ENCODE measurements around the gene LINC00305.

LINC00305 gene

DNA sequence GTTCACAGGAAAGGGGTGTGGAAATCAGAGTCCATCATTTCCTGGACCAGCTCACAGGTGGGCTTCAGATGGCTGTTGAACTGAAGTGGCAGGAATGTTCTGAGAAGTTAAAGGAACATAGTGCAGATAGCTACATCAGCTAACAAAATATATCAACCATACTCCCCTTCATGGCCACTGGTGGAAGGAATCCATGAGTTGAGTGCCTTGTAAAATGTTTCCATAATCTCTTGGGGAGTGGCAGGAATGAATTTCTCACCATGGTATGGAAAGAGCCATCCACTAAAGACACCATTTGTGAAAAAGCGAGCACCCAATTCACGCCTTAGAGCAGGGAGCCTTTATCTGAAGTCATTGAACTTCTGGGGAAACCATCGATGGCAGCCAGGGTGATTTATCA lies at the start of gene LINC00305:
Gene LINC00305 (minus strand): TSS at position 101 of the 400 bp plus-strand sequence.
- DNase-seq (ENCODE audit: low read depth, low spot score), result no peak

DNA sequence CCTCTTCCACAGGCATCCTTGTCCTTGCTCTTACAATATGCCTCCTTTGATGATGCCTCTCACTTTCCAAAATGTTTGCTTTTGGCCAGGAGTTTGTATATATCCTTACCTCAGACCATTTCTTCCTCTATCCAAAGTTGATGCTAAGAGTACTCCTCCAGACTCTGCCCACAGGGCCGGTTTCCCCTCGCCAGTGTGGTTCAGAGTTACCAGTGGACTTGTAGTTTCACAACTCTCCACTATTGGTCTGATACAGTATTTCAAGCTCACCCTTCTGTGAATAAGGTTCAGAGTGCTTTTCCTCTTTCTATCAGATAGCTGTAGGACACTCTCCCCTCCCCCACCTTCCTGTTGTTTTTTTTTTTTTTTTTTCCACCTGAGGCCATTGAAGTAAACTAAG lies 42.2 kb upstream of the LINC00305 start:
- no peak for DNase-seq (ENCODE audit: low read depth, low spot score)

DNA sequence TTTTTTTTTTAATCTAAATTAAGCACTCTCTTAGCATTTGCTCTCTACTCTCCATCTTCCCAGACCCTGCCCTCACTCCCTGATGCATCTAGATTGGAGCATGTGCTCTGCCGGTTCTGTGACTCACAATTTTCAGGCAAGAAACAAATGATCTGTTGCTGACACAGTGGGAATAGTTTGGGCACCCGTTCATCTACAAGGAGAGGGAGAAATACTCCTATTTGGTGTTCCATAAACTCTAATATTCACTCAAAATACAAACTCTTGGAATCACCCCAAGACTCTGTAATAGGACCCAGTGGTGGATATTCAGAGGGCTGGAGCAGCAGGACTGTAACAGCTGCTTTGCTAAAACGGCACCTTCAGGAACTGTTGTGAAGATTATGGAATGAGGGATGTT lies 37.1 kb upstream of the LINC00305 start:
- DNase-seq (ENCODE audit: low read depth, low spot score), result no peak

DNA sequence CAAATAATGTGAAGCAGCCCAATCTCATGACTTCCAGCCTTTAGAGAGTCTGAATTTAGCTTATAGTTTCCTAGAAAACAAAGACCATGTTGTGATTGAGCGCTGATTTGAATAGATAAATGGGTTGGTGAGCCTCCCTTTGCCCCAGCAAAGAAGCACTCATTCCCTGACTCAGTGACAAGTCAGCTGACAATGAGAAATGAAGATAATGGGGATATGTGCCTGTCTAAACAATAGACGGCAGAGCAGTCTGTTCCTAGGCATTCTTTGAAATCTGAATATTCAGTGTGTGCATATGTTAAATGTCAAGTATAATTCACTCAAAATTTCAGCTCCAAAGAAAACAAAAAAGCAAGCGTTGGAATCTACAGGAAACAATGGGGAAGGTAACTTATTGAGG lies 34.8 kb upstream of the LINC00305 start:
- no peak for DNase-seq (ENCODE audit: low read depth, low spot score)

DNA sequence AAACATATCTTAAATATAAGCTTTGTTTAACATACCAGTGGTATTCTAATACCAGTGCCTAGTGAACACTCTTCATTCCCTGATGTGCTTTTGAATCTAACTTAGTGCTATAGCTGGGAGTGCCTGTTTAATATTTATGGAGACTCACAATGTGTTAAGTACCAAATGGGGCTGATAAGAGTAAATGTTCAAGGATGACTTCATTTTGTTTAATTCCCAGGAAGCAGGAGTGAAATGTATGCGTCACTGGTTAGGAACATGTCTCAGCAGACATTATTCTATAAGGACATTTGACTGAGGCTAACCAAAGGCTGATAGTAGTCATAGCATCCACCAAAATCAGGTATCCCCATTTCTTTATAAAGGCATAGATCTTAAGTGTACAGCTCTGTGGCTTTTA lies 31.7 kb upstream of the LINC00305 start:
- no peak for DNase-seq (ENCODE audit: low read depth, low spot score)

DNA sequence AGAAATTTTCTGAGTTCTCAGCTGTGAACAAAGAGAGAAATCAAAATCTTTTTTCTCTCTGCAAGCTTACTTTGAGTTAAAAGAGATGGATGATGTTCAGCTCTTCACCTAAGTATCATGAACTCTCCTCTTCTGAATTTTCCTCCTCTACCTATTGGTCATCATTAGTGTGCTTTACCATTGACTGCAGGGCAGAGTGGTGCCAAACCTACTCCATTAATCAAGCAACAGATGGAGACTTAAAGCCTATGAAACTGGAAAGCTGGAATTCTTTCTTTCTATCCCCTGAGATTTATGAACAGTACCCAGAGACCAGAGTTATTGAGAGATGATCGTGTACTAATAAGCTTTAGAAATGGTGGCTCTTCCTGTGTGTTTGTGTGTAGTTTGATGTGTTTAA lies 31.3 kb upstream of the LINC00305 start:
- DNase-seq (ENCODE audit: low read depth, low spot score), result no peak

DNA sequence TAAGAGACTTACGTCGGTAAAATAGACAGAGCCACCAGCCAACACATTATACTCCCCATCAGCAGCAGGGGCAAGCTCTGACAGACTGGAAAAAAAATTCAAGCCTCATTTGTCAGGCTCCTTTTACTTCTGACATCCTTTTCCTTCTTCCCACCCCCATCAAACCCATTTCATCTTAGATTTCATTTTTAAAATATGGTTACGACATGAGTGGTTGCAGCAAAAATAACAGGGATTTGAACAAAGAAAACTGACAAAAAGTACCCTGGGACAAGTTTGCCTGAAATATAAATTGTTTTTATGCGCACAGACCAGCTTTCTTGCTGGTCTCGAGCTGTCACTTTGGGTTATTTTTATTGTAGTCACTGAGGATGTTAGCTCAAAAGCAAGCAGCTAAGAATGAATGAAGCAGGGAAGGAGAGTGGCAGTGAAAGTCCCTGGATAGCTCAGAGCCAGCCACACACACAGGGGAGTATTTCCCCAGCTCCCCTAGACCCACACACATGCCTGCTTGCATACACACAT lies 30.7 kb upstream of the LINC00305 start:
- DNase-seq (ENCODE audit: low read depth, low spot score), result no peak

DNA sequence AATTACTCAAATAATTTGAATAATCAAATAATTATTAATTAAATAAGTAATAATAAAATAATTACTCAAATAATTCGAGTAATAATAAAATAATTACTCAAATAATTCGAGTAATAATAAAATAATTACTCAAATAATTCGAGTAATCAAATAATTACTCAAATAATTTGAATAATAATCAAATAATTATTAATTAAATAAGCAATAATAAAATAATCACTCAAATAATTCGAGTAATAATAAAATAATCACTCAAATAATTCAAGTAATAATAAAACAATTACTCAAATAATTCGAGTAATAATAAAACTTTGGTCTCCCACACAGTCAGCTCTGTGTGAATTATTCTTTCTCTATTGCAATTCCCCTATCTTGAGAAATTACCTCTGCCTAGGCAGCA lies 30.0 kb upstream of the LINC00305 start:
- no peak for DNase-seq (ENCODE audit: low read depth, low spot score)

DNA sequence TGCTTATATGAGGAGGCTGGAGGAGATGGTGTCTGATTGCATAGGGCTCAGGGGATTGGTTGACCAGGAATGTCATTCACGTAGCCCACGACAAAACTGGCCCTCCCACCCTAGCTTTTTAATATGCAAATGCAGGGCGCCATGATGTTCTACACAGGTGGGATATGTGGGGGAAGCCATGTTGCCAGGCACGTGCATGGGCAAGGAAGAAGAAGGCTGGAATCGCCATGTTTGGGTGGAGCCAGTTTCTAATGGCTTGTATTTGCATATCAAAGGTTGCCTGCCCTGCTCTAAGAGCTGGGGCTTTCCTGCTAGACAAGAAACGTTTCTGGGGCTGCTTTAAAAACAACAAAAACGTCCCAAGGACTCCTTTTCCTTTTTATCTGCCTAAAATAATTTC lies 26.5 kb upstream of the LINC00305 start:
- no peak for DNase-seq (ENCODE audit: low read depth, low spot score)

DNA sequence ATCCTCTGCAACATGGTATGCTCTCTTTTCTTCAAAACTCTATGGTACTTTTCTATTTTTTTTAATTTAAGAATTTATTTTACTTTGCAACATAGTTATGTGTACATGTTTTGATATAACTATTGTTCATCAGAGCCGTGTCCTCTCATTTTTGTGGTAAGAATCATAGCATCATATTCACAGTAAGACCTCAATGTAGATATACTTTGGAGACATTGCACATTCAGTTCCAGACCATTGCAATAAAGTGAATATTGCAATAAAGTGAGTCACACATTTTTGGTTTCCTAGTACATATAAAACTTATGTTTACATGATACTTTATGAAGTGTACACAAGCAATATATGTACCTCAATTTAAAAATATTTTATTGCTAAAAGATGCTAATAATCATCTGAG lies 22.7 kb upstream of the LINC00305 start:
- no peak for DNase-seq (ENCODE audit: low read depth, low spot score)

DNA sequence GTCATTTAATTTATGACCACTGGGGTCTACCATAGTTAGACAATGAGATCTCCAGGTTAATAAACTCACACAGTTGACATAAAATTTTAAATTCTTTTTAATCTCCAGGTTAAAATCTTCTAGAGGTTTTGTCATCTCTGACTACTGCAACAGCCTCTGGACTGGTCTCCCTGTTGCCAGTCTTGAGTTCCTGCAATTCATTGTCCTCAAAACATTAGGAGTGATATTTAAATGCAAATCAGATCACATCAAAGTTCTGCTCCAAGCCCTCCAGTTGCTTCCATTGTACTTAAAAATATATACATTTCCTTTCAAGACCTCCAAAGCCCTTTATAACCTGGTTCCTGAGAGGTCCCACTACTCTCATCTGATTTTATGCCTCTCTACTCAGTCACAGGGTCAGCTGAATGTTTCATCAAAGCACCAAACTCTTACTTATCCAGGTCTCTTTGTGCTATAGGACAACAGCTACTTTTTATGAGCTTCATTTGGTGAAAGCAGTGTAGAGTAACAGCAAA lies 18.6 kb upstream of the LINC00305 start:
- DNase-seq (ENCODE audit: low read depth, low spot score), result no peak

DNA sequence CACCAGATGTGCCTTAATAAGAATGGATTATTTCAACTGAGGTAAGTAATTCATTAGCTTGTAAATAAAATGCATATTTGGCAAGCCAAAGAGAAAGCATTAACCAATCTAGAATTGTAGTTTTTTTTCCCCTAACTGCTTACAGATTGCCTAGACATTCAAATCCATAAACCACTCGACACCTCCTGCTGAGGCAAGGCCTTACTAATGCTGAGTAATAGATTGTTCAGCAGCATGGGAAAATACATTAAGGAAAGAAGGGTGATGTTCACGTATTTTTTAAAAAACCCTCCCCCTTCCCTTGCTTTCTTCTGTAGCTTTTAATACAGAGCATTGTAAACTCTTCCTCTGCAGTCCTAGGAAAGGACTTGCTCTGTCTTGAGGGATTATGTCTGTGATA lies 17.0 kb upstream of the LINC00305 start:
- DNase-seq (ENCODE audit: low read depth, low spot score), result no peak

DNA sequence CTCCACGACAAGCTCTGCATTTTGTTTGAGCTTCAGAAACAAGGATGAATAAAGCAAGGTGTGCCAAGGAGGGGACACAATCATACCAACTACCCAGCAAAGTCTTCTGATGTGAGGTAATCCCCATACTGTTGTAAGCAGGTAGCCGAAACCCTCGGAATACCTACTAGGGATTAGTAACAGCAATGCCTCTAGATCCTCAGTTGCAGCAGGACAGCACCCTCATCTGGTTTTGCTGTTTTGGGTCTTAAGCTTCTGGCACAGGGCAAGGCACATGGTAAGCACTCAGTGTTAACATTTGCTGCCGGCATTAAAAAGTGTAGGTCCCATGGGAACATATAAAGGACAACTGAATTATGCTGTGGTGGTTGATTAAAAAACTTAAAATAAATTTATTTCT lies 16.0 kb upstream of the LINC00305 start:
- no peak for DNase-seq (ENCODE audit: low read depth, low spot score)

DNA sequence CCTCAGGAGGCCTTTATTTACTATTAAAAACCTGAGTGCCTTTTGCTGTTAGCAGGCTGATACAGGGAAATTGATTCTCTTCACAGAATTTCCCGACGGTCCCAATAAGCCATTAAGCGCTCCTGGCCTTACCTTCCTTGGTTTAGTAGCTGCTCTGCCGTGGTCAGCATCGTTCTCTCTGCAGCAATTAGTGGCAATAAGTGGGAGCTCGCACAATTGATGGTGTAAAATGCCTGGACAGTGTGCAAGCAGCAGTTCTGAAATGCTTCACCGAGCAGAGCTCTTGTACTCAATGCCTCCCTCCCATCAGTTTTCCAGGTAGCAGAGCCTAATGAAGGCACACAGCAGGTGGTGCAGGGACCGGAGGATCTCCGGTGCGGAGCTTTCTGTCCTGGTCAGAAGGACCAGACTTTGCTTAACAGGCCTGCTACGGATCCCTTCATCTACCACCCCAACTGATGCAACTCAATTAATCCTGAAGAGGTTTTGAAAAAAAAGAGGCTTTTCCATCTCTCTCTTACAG lies 1.1 kb upstream of the LINC00305 start:
- no peak for DNase-seq (ENCODE audit: low read depth, low spot score)

DNA sequence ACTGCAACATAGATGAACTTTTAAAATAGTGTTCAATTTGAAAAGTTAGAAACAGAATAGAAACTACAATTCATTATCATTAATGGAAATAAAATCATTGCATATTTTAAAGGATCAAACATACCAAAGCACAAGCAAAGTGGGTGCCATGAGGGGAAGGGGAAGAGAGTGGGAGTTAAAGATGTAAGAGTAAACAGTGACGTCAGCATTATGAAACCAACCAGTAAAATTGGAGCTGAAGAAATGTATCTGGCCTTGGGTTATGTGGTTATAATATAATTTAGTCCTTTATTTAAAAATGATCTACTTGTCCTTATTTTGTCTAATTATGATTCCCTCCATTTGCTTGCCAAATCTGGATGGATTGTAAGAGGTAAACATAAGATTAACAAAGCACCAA lies 6.0 kb downstream of the LINC00305 start:
- no peak for DNase-seq (ENCODE audit: low read depth, low spot score)

DNA sequence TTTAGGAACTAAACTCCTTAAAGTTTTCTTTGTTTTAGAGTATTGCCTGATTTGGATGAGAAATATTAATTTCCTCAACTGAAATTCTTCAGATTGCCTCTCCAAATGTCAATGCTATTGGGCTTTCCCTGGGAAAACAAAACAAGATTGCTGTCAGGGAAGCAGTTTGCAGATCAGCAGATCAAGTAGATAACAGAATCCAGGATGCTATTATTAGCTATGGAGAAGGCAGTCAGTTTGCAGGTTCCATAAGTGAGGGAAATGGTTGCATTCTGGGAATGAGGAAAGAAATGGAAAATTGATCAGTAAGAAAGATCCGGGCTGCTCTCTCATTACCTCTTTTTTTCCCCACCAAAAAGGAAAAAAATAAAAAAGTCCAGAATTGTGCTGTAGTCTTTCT lies 11.0 kb downstream of the LINC00305 start:
- no peak for DNase-seq (ENCODE audit: low read depth, low spot score)

DNA sequence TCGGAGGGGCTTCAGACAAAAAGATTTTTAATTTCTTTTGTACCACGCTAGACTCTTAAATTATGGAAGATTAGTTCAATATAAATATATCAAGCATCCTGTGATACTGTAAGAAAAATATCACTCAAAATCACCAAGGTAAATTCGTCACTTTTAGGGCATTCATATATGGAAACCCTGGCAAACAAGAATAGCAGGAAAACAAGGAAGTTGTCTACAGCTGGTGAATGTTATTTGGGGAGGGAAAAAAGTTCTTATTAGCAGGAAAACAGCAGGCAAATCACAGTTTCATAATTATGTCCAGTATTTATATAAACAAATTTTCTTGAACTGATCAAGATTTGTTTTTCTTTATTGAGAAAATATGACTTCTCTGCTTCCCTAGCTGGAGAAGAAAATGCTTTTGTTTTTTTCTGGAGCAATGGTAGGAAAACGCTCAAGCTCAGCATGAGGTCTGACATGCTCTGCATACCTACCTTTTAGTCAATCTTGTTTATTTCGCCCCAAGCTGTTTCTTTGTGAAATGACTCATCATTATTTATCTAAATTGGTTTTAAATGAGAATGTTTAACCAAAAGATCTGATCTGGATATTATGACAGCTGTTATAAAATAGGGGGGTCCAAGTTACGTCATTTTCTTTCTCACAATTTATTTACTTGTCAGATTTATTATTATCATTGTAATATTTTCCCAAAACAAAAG lies 14.7 kb downstream of the LINC00305 start:
- DNase-seq (ENCODE audit: low read depth, low spot score), result no peak

DNA sequence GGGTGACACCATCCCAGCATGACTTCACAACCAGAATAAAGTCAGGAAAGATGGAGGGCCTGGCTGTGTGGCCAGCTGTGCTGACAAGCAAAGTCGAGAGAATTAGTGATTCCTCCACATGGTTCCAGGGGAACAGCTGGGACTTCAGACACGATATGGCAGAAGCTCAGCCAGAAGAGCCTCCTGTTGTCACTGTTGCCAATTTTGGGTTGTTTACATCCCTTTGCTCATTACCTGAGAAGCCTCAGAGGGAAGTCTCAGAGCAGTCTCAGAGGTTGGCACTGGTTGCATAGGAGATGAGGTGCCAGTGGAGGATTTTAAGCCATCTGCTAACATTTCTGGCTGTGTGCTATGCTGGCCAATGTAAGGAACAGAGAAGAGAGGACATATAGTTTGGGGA lies 16.0 kb downstream of the LINC00305 start:
- no peak for DNase-seq (ENCODE audit: low read depth, low spot score)

DNA sequence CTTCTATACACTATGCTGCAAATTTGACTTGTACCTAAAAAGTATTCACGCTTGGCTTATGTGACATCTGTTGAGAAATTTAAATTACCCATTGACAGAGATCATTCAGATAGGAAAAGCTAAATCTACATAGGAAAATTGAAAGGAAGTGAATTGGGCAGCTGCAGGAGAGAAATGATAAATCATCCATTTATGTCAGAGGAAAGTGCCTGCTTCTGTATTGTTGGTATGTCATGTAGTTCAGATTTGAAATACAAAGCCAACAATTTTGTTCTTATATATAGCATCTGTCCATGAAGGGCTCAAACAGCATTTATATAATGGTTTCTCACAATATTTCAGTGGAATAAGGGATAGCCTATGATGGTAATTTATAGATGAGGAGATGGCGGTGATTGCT lies 17.6 kb downstream of the LINC00305 start:
- no peak for DNase-seq (ENCODE audit: low read depth, low spot score)

DNA sequence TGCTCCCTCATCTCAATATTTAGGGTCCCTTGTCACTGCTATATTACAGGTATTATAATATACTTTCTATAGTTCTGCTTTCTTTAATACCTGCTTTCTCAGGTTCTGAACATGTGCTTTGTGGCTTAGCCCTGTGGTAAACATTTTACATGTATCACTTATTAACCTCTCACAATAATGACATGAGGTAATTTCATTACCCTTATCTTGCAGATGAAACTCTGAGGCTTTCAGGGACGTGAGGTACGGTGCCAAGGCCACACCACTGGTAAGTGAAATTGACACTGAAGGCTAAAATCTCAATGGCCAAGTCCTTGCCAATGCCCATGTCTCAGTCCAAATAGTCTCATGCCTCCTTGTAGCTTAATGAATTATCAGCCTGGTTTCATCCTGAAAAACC lies 21.7 kb downstream of the LINC00305 start:
- no peak for DNase-seq (ENCODE audit: low read depth, low spot score)

DNA sequence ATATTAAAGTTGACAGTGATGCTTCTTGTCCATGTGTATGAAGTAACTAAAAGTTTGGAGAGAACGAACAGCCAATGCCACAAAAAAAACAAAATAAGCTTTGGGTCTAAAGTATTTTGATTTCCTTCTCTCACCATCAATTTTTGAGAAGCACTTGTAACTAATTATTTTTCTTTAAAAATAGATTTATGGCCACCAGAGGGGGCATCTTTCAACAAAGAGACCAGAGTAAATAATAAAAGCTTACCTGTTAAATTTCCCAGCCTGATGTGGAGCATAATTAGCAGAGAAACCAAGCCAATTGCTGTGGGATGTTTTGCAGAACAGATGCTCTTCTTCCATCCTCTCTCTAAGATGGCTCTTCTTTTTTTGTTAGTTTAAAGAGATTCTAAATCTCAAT lies 29.0 kb downstream of the LINC00305 start:
- no peak for DNase-seq (ENCODE audit: low read depth, low spot score)

DNA sequence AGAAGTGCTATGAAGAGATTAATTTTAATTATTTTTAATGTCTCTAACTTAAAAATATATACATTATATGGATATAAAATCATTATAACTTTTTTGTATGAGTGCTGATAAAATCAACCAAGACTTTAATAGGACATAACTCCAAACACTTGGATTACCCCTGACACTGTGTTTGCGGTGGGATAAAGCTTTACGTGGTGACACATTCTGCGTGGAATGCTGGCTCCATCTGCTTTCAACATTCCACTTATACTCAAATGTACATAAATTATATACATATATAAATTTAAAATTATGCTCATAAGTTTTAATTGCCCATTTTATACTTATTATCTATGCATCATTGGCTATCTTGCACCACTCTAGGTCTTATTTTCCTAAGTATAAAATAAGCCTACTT lies 30.5 kb downstream of the LINC00305 start:
- no peak for DNase-seq (ENCODE audit: low read depth, low spot score)

DNA sequence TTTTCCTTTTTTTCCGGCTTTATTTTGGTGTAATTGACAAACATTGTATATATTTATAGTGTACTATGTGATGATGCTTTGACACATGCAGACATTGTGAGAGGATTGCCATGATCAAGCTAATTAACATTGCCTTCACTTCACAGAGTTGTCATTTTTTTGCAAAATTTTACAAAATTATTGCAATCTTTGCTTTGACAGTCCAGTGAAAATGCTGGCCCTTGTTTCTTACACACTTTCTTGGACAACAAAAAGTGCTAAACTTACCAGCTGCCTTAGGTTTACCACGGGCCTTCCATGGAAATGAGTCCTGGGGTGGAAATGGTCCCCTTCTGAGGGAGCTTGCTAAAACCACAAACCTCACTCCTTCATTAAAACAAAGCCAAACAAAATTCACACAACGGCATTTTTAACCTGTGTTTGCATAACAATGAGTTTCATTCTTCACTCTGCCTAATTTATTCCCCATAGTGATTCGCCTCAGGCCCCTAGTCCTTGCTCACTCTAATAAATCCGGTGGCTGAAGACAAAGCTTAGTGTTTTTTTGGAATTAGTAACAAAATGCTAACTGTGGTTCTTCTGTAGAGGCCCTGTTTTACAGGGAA lies 32.2 kb downstream of the LINC00305 start:
- no peak for DNase-seq (ENCODE audit: low read depth, low spot score)

All from activated CD4-positive, CD25-positive, alpha-beta regulatory T cell treated with anti-CD3 and anti-CD28 coated beads, Interleukin-2, amount 50 U/mL, for 16 hours (primary cell).